Keratinocyte (primary cell): Measurements from ENCODE around the gene STX18. TPM values are rescaled to one million over a fixed set of nuclear protein-coding genes. Genes with fewer than 3 reads are reported as not detected.

Experiments used
- DNase-seq: peaks from one replicate; pipeline ENCODE4 v3.0.0-alpha.2; 2011; ENCODE audit warnings: low read depth, missing footprints, low spot score
- FAIRE-seq: peaks from 2 replicates; lab custom pipeline; 2011; peaks lifted over from hg19 to GRCh38; lab: Jason Lieb, UNC
- H2AFZ ChIP-seq: 2 replicates; pipeline ENCODE4 v1.6.0; 2012; ENCODE audit warnings: low read length, control low read depth, inconsistent platforms; ENCODE audit not compliant: control insufficient read depth
- H3K27ac ChIP-seq: 2 replicates; pipeline ENCODE4 v1.5.1; 2011; ENCODE audit warnings: low read length; ENCODE audit not compliant: control insufficient read depth, insufficient read depth
- H3K27me3 ChIP-seq: 3 replicates; pipeline ENCODE4 v1.6.0; 2011; ENCODE audit warnings: low read length; ENCODE audit not compliant: control insufficient read depth, insufficient read depth; ENCODE audit errors: extremely low read depth
- H3K36me3 ChIP-seq, 2 experiments: 2 replicates in 1 of 2; 3 replicates in 1 of 2; pipeline ENCODE4 v1.5.1; 2011; ENCODE audit warnings: low read length in 2 of 2, mild to moderate bottlenecking in 1 of 2; ENCODE audit not compliant: control insufficient read depth in 2 of 2, insufficient read depth in 2 of 2; ENCODE audit errors: extremely low read depth in 1 of 2
- H3K4me1 ChIP-seq: 3 replicates; pipeline ENCODE4 v1.5.1; 2011; ENCODE audit warnings: low read length; ENCODE audit not compliant: control insufficient read depth, insufficient read depth; ENCODE audit errors: extremely low read depth
- H3K4me2 ChIP-seq: 3 replicates; pipeline ENCODE4 v1.6.0; 2011; ENCODE audit warnings: low read depth, low read length; ENCODE audit not compliant: control insufficient read depth, insufficient read depth; ENCODE audit errors: extremely low read depth
- H3K4me3 ChIP-seq, 3 experiments: fragments of 200-600 bp in 1 of 3; sonication (generic) in 1 of 3; 2 replicates in 2 of 3; 3 replicates in 1 of 3; pipeline ENCODE4 v1.5.1; 2011 to 2016; ENCODE audit warnings: low read length in 3 of 3, mild to moderate bottlenecking in 3 of 3, control low read depth in 2 of 3, inconsistent platforms in 1 of 3, low read depth in 1 of 3, mixed read lengths in 1 of 3, mixed run types in 1 of 3, moderate library complexity in 1 of 3; ENCODE audit not compliant: control insufficient read depth in 2 of 3, insufficient read depth in 2 of 3; ENCODE audit errors: extremely low read depth in 1 of 3
- H3K79me2 ChIP-seq: 2 replicates; pipeline ENCODE4 v1.6.0; 2012; ENCODE audit warnings: low read length; ENCODE audit not compliant: control insufficient read depth, insufficient read depth
- H3K9ac ChIP-seq: 3 replicates; pipeline ENCODE4 v1.6.0; 2011; ENCODE audit warnings: low read length; ENCODE audit not compliant: control insufficient read depth, insufficient read depth; ENCODE audit errors: extremely low read depth
- H3K9me1 ChIP-seq: 3 replicates; pipeline ENCODE4 v1.6.0; 2011; ENCODE audit warnings: low read length; ENCODE audit not compliant: control insufficient read depth, insufficient read depth; ENCODE audit errors: extremely low read depth
- H3K9me3 ChIP-seq: 2 replicates; pipeline ENCODE4 v1.5.1; 2012; ENCODE audit warnings: low read depth, low read length; ENCODE audit not compliant: control insufficient read depth
- H4K20me1 ChIP-seq: 3 replicates; pipeline ENCODE4 v1.6.0; 2011; ENCODE audit warnings: low read length; ENCODE audit not compliant: control insufficient read depth, insufficient read depth; ENCODE audit errors: extremely low read depth
- CTCF ChIP-seq, 3 experiments: IDR thresholded peaks in 1 of 3; conservative IDR thresholded peaks in 1 of 3; optimal IDR thresholded peaks in 1 of 3; 2 replicates in 2 of 3; 3 replicates in 1 of 3; pipeline versions ENCODE3 to v1.5.1; 2011; ENCODE audit warnings: low read length in 3 of 3, mild to moderate bottlenecking in 3 of 3, moderate library complexity in 2 of 3, control low read depth in 1 of 3, inconsistent platforms in 1 of 3; ENCODE audit not compliant: insufficient read depth in 2 of 3; ENCODE audit errors: extremely low read depth in 1 of 3
- EZH2 ChIP-seq: IDR thresholded peaks from one replicate; pipeline ENCODE4 v1.6.1; 2012; ENCODE audit warnings: inconsistent platforms, mild to moderate bottlenecking, low read length, moderate library complexity
- dilution Hi-C: fragments of 300-500 bp; cut with MboI; formaldehyde crosslinking; loops from one replicate; pipeline ENCODE4 v1.7.0; 2020; ENCODE audit warnings: low sequenced_read_pairs; ENCODE audit not compliant: extremely low pct_ligation_motif_present
- polyA plus RNA-seq, 5 experiments: library from polyadenylated mRNA; depleted of rRNA in 3 of 5; stranded (reverse) in 3 of 5; stranded (forward) in 1 of 5; unstranded in 1 of 5; fragments of >200 nt; gene quantifications; 1 replicate in 1 of 5; 2 replicates in 3 of 5; 3 replicates in 1 of 5; pipeline versions ENCODE4 v1.2.1 to v1.2.3, GENCODE V29; 2011 to 2012; ENCODE audit warnings: missing spikeins in 2 of 5, low read depth in 1 of 5, low replicate concordance in 1 of 5

Gene STX18
- polyA plus RNA-seq, 1 donor (not counting 4 experiments of a cell fraction or from before 2014, with no cell fraction given), result 21.6 TPM

- no peak overlapping the region for H2AFZ ChIP-seq
- H3K27me3 ChIP-seq, result no peaks in the 10 kb centered on the region
- H3K9me1 ChIP-seq, result no peaks in the 10 kb centered on the region
- no peaks in the 10 kb centered on the region for H3K9me3 ChIP-seq
- TF ChIP-seq EZH2, result no peak
- no peak for TF ChIP-seq CTCF (optimal IDR thresholded peaks at IDR 0.05 in 1 of 3, IDR thresholded peaks at IDR 0.05 in 1 of 3, conservative IDR thresholded peaks at IDR 0.05 in 1 of 3; ENCODE audit: extremely low read depth in 1 of 3, insufficient read depth in 2 of 3, low read length in 3 of 3)
- no peak overlapping the region for H3K27ac ChIP-seq
- FAIRE-seq (peak; percentile 13), DNase-seq (no peak)
- H3K4me3 ChIP-seq, result no peak overlapping the region
- dilution Hi-C loops, result no loop called here
- peaks cover 26% of the 10 kb centered on the region for H3K4me1 ChIP-seq
- no peak overlapping the region for H3K9ac ChIP-seq
- no peaks in the 10 kb centered on the region for H4K20me1 ChIP-seq
- H3K36me3 ChIP-seq, result no peaks in the 10 kb centered on the region
- no peaks in the 10 kb centered on the region for H3K79me2 ChIP-seq
- no peak overlapping the region for H3K4me2 ChIP-seq
Observed at GRCh38 chr4:4583606-4584005, 41.8 kb upstream of the STX18 start.

GRCh38 chr4:4582653-4583052 lies 40.8 kb upstream of the STX18 start:
- H3K79me2 ChIP-seq, result no peaks in the 10 kb centered on the region
- DNase-seq (no peak), FAIRE-seq (no peak)
- H3K27me3 ChIP-seq, result no peaks in the 10 kb centered on the region
- no peaks in the 10 kb centered on the region for H4K20me1 ChIP-seq
- H3K9me1 ChIP-seq, result no peaks in the 10 kb centered on the region
- peaks cover 26% of the 10 kb centered on the region for H3K4me1 ChIP-seq
- no peak overlapping the region for H3K27ac ChIP-seq
- no peaks in the 10 kb centered on the region for H3K9me3 ChIP-seq
- H2AFZ ChIP-seq, result no peak overlapping the region
- no peaks in the 10 kb centered on the region for H3K36me3 ChIP-seq
- dilution Hi-C loops, result no loop called here
- no peak overlapping the region for H3K9ac ChIP-seq
- no peak overlapping the region for H3K4me3 ChIP-seq
- no peak overlapping the region for H3K4me2 ChIP-seq
- TF ChIP-seq EZH2 (no peak), CTCF (optimal IDR thresholded peaks at IDR 0.05 in 1 of 3, IDR thresholded peaks at IDR 0.05 in 1 of 3, conservative IDR thresholded peaks at IDR 0.05 in 1 of 3; ENCODE audit: extremely low read depth in 1 of 3, insufficient read depth in 2 of 3, low read length in 3 of 3) (no peak)
